Kidney epithelial cell (primary cell): ENCODE results near the gene KLHL12. TPM values are rescaled to one million over a fixed set of nuclear protein-coding genes. Genes with fewer than 3 reads are reported as not detected.

ENCODE experiments used
- DNase-seq: peaks from one replicate; pipeline ENCODE4 v3.0.0-alpha.2; 2010; ENCODE audit warnings: low read depth
- H3K27me3 ChIP-seq: 2 replicates; pipeline ENCODE4 v1.6.0; 2011; ENCODE audit warnings: low read length; ENCODE audit not compliant: control insufficient read depth, insufficient read depth
- H3K36me3 ChIP-seq: 2 replicates; pipeline ENCODE4 v1.5.1; 2011; ENCODE audit warnings: low read length; ENCODE audit not compliant: control insufficient read depth, insufficient read depth
- H3K4me3 ChIP-seq: 2 replicates; pipeline ENCODE4 v1.5.1; 2011; ENCODE audit warnings: low read depth, mild to moderate bottlenecking, control low read depth, low read length
- CTCF ChIP-seq: IDR thresholded peaks from 2 replicates; pipeline ENCODE4 v1.5.1; 2011; ENCODE audit warnings: mild to moderate bottlenecking, moderate library complexity, low read length, control low read depth, inconsistent platforms; ENCODE audit not compliant: insufficient read depth, poor library complexity, severe bottlenecking
- total RNA-seq: library from RNA; depleted of rRNA; stranded (reverse); fragments of >200 nt; gene quantifications from 2 replicates; pipeline ENCODE4 v1.2.3, GENCODE V29; 2015

Gene KLHL12
- total RNA-seq, 1 donor from 2014 or later, result 23.4 TPM

GRCh38 chr1:202961220-202961880 is 34.3 kb upstream of the KLHL12 start:
- H3K36me3 ChIP-seq, result no peaks in the 10 kb centered on the region
- no peaks in the 10 kb centered on the region for H3K27me3 ChIP-seq
- no peak overlapping the region for H3K4me3 ChIP-seq
- TF ChIP-seq CTCF, result no peak
- DNase-seq, result no peak

- peak; percentile 39 for DNase-seq
- H3K4me3 ChIP-seq, result no peak overlapping the region
Observed at GRCh38 chr1:202959276-202959620, 32.2 kb upstream of the KLHL12 start.

GRCh38 chr1:202958544-202959275 is 31.7 kb upstream of the KLHL12 start:
- no peak for DNase-seq
- Histone ChIP-seq H3K27me3 (no peaks in the 10 kb centered on the region), H3K4me3 (peak overlapping the region; percentile 83), H3K36me3 (no peaks in the 10 kb centered on the region)
- TF ChIP-seq CTCF, result no peak

More at GRCh38 chr1:202959276-202959620, 32.2 kb upstream of the KLHL12 start:
- no peak for TF ChIP-seq CTCF
- no peaks in the 10 kb centered on the region for H3K36me3 ChIP-seq
- H3K27me3 ChIP-seq, result no peaks in the 10 kb centered on the region

- Histone ChIP-seq H3K36me3 (no peaks in the 10 kb centered on the region), H3K27me3 (no peaks in the 10 kb centered on the region), H3K4me3 (peak within 1 kb of the TSS; percentile 83)
- DNase-seq, result peak; percentile 52
- TF ChIP-seq CTCF, result no peak
Observed at GRCh38 chr1:202957733-202958543, 30.9 kb upstream of the KLHL12 start, which contains the start of gene ADIPOR1. ADIPOR1 (minus strand) TSS chr1:202958312; CDS start chr1:202951070, 7,242 bp downstream.

- TF ChIP-seq CTCF, result no peak
- H3K4me3 ChIP-seq, result peak overlapping the region; percentile 83
Observed at GRCh38 chr1:202956969-202957368, 29.9 kb upstream of the KLHL12 start.

More at GRCh38 chr1:202956969-202957368, 29.9 kb upstream of the KLHL12 start:
- H3K27me3 ChIP-seq, result no peaks in the 10 kb centered on the region
- no peaks in the 10 kb centered on the region for H3K36me3 ChIP-seq
- no peak for DNase-seq
